ENCODE data around the gene PRR23B.

DNA sequence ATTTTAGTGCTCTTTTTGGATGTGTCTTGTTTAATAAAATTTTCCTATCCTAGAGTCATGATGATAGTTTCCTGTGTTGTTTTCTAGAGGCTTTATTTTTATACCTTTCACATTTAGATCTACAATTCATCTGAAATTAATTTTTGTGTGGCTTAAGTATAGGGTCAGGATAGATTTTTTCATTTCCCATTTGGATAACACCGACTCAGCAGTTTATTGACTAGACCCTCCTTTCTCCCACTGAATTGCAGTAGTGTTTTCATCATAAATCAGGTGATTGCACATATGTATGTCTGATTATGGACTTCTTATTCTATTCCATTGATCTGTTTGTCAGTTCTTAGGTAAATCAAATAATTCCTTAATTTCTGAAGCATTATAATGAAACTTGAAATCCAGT, 25.0 kb downstream of the PRR23B start:
- TF ChIP-seq POLR2AphosphoS5 (IDR thresholded peaks at IDR 0.05): no peak
- TF ChIP-seq, protein P1, sequence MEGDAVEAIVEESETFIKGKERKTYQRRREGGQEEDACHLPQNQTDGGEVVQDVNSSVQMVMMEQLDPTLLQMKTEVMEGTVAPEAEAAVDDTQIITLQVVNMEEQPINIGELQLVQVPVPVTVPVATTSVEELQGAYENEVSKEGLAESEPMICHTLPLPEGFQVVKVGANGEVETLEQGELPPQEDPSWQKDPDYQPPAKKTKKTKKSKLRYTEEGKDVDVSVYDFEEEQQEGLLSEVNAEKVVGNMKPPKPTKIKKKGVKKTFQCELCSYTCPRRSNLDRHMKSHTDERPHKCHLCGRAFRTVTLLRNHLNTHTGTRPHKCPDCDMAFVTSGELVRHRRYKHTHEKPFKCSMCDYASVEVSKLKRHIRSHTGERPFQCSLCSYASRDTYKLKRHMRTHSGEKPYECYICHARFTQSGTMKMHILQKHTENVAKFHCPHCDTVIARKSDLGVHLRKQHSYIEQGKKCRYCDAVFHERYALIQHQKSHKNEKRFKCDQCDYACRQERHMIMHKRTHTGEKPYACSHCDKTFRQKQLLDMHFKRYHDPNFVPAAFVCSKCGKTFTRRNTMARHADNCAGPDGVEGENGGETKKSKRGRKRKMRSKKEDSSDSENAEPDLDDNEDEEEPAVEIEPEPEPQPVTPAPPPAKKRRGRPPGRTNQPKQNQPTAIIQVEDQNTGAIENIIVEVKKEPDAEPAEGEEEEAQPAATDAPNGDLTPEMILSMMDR (IDR thresholded peaks at IDR 0.05): no peak
- TF ChIP-seq POLR2A (IDR thresholded peaks at IDR 0.05): no peak

Data from breast epithelium (tissue), 3 donors.